Aorta (tissue), 5 donors: Measurements from ENCODE around the gene NOM1. TPM values are rescaled to one million over a fixed set of nuclear protein-coding genes. Genes with fewer than 3 reads are reported as not detected.
A peak's percentile ranks its signal among the peaks of the same experiment; 100 is the strongest.

Experiments used
- ATAC-seq: fragments of 200-7000 bp; cut with Tn5 transposase; one replicate; pipeline ENCODE4 v1.9.1; 2022; ENCODE audit warnings: moderate library complexity; ENCODE audit not compliant: low FRiP score
- DNase-seq, 2 donors: peaks; one replicate each; pipeline ENCODE4 v3.0.0-alpha.2; 2020
- H3K27ac ChIP-seq, 2 donors: one replicate each; pipeline ENCODE4 v1.5.1; 2013; ENCODE audit warnings: low read length in 2 of 2, mild to moderate bottlenecking in 2 of 2, moderate library complexity in 2 of 2, control low read depth in 1 of 2, inconsistent platforms in 1 of 2, low read depth in 1 of 2
- H3K27me3 ChIP-seq, 2 donors: one replicate each; pipeline ENCODE4 v1.6.1; 2013; ENCODE audit warnings: control low read depth in 1 of 2, low read length in 1 of 2, mild to moderate bottlenecking in 1 of 2, moderate library complexity in 1 of 2; ENCODE audit not compliant: insufficient read depth in 2 of 2, control insufficient read depth in 1 of 2
- H3K36me3 ChIP-seq, 2 donors: one replicate each; pipeline ENCODE4 v1.6.1; 2013; ENCODE audit warnings: control low read depth in 1 of 2, low read length in 1 of 2, mild to moderate bottlenecking in 1 of 2; ENCODE audit not compliant: insufficient read depth in 2 of 2, control insufficient read depth in 1 of 2
- H3K4me1 ChIP-seq, 2 donors: one replicate each; pipeline ENCODE4 v1.6.1; 2013; ENCODE audit warnings: low read length in 2 of 2, control low read depth in 1 of 2, mild to moderate bottlenecking in 1 of 2, moderate library complexity in 1 of 2; ENCODE audit not compliant: insufficient read depth in 2 of 2, control insufficient read depth in 1 of 2
- H3K4me3 ChIP-seq, 2 donors: one replicate each; pipeline ENCODE4 v1.5.1; 2013; ENCODE audit warnings: low read length in 2 of 2, control low read depth in 1 of 2, mild to moderate bottlenecking in 1 of 2
- H3K9me3 ChIP-seq: one replicate; pipeline ENCODE4 v1.6.1; 2013; ENCODE audit warnings: mild to moderate bottlenecking, low read length; ENCODE audit not compliant: control insufficient read depth
- WGBS, 2 donors: extraction: QIAGEN DNeasy Blood & Tissue Kit; methylation state at CpG; one replicate each; pipeline ENCODE4 v1.1.7; 2013; 5-methylcytosine and 5-hydroxymethylcytosine counted together
- intact Hi-C, 2 donors: fragments of 100-400 bp; cut with DNase I; formaldehyde crosslinking; loops; one replicate each; pipeline versions ENCODE4 v1.14.2 to v1.15.0; 2022
- polyA plus RNA-seq, 2 donors: library from polyadenylated mRNA; stranded (reverse); fragments of 200-250 nt; gene quantifications; one replicate each; pipeline ENCODE4 v1.2.3, GENCODE V29; 2013
- total RNA-seq, 2 donors: library from RNA; stranded (reverse); fragmentation: NEBNext Ultra II Directional; extraction: Animal tissue kit (Norgen Biotek cat#: 25700); gene quantifications; one replicate each; pipeline ENCODE4 v1.2.1, GENCODE V29; 2021
- donor health status: healthy with polysubstance abuse.
- donor health status: Bipolar disorder and iron deficiency.
- donor health status: DM: no; HTN: no; CAD: no.
- donor health status: DM: no; HTN: no; CAD: no.
- donor health status: DM: yes; HTN: yes; CAD: no.

NOM1 gene
- total and polyA plus RNA-seq, 4 donors: 4.6 to 23.5 (median 14.9) TPM

GRCh38 chr7:156985101-156985992 lies 35.8 kb downstream of the NOM1 start:
- H3K9me3 ChIP-seq: no peaks in the 10 kb centered on the region
- no peak for DNase-seq
- no peaks in the 10 kb centered on the region for H3K36me3 ChIP-seq
- peak; percentile 41 for ATAC-seq
- no peak overlapping the region for H3K27ac ChIP-seq
- H3K27me3 ChIP-seq: no peaks in the 10 kb centered on the region
- no peaks in the 10 kb centered on the region for H3K4me1 ChIP-seq
- intact Hi-C loops: no loop called here
- no peak overlapping the region for H3K4me3 ChIP-seq
- 83 to 88% methylated on average over 29 of the region's 29 CpGs for WGBS, 2 donors

DNA sequence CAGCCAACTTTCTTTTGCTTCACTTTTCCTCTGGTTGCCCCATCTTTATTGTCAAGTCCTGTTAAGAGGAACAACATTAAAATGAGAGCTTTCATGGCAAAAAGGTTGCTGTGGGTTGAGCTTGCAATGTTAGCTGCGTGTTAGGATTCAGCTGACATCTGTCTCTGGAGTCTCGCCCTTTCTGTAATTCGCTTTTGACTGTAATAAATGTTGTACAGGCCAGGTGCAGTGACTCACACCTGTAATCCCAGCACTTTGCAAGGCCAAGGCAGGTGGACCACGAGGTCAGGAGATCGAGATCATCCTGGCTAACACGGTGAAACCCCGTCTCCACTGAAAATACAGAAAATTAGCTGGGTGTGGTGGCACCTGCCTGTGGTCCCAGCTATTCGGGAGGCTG lies 36.9 kb downstream of the NOM1 start:
- H3K4me1 ChIP-seq: no peaks in the 10 kb centered on the region
- no peak overlapping the region for H3K4me3 ChIP-seq
- no peaks in the 10 kb centered on the region for H3K36me3 ChIP-seq
- WGBS, 2 donors: 92 to 97% methylated on average over 8 of the region's 8 CpGs
- ATAC-seq: no peak
- H3K27me3 ChIP-seq: no peaks in the 10 kb centered on the region
- intact Hi-C loops: no loop called here
- no peak for DNase-seq
- H3K9me3 ChIP-seq: no peaks in the 10 kb centered on the region
- H3K27ac ChIP-seq: no peak overlapping the region

DNA sequence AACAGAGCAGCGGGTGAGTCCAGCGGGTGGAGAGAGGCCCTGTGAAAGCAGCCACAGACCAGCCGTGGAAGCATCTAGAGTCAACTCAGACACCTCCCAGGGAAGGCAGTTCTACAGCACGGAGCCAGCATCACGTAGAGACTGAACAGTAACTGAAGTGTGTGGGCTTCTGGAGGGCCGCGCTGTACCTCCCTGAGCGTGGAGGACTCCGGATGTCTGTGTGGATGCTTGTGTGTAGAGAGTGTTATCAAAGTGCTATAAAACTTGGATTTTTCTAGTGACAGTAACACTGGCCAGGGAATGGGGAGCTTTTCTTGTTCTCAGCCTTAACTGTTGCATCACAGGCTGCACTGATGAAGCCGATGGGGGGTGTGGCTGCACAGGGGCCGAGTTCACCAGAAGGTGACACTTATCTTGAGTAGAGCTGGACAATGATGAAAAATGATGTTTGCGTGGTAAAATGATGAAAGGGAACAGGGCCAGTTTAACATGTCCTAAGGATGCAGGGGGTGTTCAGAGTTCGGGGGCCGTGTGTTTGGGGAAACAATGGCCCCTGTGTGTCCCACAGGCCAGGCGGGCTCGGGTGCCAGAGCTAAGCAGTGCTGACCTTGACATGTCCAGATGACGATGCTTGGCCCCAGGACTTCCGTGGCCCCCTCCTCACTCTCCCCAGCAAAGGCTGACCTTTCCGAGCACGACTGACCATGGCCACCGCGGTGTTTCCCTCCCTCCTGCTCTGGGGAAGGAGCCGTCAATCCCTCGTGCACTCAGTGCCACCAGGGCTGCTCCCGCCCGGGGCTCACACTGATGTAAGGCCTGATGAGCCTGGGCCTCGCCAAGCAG lies 39.1 kb downstream of the NOM1 start:
- Histone ChIP-seq H3K27me3 (no peaks in the 10 kb centered on the region), H3K4me1 (no peaks in the 10 kb centered on the region), H3K9me3 (no peaks in the 10 kb centered on the region), H3K36me3 (no peaks in the 10 kb centered on the region), H3K27ac (no peak overlapping the region), H3K4me3 (no peak overlapping the region)
- DNase-seq (no peak), ATAC-seq (no peak)
- WGBS, 2 donors: 70% methylated on average over 27 of the region's 27 CpGs
- intact Hi-C loops: no loop called here

GRCh38 chr7:156989766-156990535 lies 40.4 kb downstream of the NOM1 start:
- no peak overlapping the region for H3K4me3 ChIP-seq
- H3K27ac ChIP-seq: no peak overlapping the region
- H3K36me3 ChIP-seq: no peaks in the 10 kb centered on the region
- no peaks in the 10 kb centered on the region for H3K4me1 ChIP-seq
- ATAC-seq (no peak), DNase-seq (no peak)
- 85 to 88% methylated on average over 25 of the region's 25 CpGs for WGBS, 2 donors
- H3K27me3 ChIP-seq: no peaks in the 10 kb centered on the region
- intact Hi-C loops: no loop called here
- no peaks in the 10 kb centered on the region for H3K9me3 ChIP-seq

- ATAC-seq: no peak
- no peak for DNase-seq
- 41 to 49% methylated on average over 32 of the region's 32 CpGs for WGBS, 2 donors
- H3K9me3 ChIP-seq: peaks cover 4% of the 10 kb centered on the region
- intact Hi-C loops: no loop called here
- H3K36me3 ChIP-seq: no peaks in the 10 kb centered on the region
- no peak overlapping the region for H3K4me3 ChIP-seq
- no peaks in the 10 kb centered on the region for H3K4me1 ChIP-seq
- no peaks in the 10 kb centered on the region for H3K27me3 ChIP-seq
- no peak overlapping the region for H3K27ac ChIP-seq
Observed at GRCh38 chr7:156993021-156993924, 43.8 kb downstream of the NOM1 start.

- 63 to 71% methylated on average over 10 of the region's 10 CpGs for WGBS, 2 donors
- no peak for ATAC-seq
- Histone ChIP-seq H3K4me3 (no peak overlapping the region), H3K27me3 (no peaks in the 10 kb centered on the region), H3K9me3 (peaks cover 4% of the 10 kb centered on the region), H3K27ac (no peak overlapping the region), H3K36me3 (no peaks in the 10 kb centered on the region), H3K4me1 (no peaks in the 10 kb centered on the region)
- intact Hi-C loops: no loop called here
- no peak for DNase-seq
Observed at GRCh38 chr7:156993925-156994235, 44.4 kb downstream of the NOM1 start.

DNA sequence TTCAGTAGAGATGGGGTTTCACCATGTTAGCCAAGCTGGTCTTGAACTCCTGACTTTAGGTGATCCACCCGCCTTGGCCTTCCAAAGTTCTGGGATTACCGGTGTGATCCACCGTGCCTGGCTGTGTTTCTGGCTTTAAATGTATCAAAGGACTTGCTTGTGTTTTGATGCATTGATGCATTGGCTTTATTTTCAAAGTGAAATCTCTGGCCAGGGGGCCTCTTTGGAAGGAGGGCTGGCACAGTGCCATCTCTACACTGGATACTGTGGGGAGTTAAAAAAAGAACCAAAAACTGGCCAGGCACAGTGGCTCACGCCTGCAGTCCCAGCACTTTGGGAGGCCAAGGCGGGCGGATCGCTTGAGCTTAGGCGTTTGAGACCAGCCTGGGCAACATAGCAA lies 44.9 kb downstream of the NOM1 start:
- Histone ChIP-seq H3K36me3 (no peaks in the 10 kb centered on the region), H3K4me1 (no peaks in the 10 kb centered on the region), H3K27ac (no peak overlapping the region), H3K4me3 (no peak overlapping the region), H3K27me3 (no peaks in the 10 kb centered on the region), H3K9me3 (peaks cover 4% of the 10 kb centered on the region)
- 78 to 79% methylated on average over 8 of the region's 8 CpGs for WGBS, 2 donors
- intact Hi-C loops: no loop called here
- ATAC-seq: no peak
- DNase-seq: no peak
